ENCODE measurements around the gene BCAS1.

DNA sequence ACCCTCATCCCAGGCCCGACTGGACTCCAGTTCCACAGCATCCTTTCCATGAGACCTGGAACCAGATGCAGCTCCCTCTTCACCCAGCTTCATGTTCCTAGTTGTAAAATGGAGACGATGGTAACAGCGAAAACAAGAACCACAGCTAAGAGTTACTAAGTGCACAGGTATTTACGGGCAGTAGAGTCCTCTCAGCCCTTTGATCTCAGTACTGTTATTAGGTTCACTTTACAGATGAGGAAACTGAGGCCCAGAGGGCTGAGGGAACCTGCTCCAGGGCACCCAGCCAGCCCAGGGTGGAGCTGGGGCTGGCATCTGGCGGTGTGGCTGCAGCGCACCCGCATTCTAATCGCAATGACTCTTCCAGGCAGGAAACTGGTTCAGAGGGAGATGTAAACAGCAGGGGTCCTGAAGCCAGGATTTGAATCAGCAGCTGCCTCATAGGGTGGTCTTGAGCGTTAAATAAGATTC, 858 bp downstream of the BCAS1 start:
- TF ChIP-seq, protein P1, sequence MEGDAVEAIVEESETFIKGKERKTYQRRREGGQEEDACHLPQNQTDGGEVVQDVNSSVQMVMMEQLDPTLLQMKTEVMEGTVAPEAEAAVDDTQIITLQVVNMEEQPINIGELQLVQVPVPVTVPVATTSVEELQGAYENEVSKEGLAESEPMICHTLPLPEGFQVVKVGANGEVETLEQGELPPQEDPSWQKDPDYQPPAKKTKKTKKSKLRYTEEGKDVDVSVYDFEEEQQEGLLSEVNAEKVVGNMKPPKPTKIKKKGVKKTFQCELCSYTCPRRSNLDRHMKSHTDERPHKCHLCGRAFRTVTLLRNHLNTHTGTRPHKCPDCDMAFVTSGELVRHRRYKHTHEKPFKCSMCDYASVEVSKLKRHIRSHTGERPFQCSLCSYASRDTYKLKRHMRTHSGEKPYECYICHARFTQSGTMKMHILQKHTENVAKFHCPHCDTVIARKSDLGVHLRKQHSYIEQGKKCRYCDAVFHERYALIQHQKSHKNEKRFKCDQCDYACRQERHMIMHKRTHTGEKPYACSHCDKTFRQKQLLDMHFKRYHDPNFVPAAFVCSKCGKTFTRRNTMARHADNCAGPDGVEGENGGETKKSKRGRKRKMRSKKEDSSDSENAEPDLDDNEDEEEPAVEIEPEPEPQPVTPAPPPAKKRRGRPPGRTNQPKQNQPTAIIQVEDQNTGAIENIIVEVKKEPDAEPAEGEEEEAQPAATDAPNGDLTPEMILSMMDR (IDR thresholded peaks at IDR 0.05; ENCODE audit: low read depth, low read length), result no peak
- no peak for TF ChIP-seq POLR2A (IDR thresholded peaks at IDR 0.05; ENCODE audit: extremely low read depth, insufficient read length)
- TF ChIP-seq, protein P2, sequence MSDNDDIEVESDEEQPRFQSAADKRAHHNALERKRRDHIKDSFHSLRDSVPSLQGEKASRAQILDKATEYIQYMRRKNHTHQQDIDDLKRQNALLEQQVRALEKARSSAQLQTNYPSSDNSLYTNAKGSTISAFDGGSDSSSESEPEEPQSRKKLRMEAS (IDR thresholded peaks at IDR 0.05; ENCODE audit: low read depth, low read length), result no peak

Measured in NB4 (cell line).